ENCODE results near the gene ATF6.

The ATF6 gene

DNA sequence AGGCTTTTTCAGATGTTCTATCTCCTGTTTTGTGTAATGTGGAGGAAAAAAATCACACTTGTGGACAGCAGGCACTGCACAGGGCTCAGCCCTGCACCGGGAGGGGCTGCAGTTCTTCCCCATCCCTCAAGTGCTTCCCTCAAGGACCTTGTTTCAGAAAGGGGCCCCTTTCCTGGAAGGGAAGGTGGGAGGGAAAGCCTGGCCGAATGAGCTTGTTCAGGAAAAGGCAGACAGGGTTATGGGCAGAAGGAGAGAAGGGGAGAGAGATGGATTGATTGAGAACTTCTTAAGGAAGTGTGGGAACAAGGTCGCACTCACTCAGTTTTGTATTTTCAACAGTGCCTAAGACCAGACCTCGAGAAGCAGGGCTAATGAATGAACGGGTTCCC lies 216.4 kb downstream of the ATF6 start:
- DNase-seq (ENCODE audit: low spot score) (no peak), ATAC-seq (ENCODE audit: low read depth) (no peak)
- no peaks in the 10 kb centered on the region for H3K36me3 ChIP-seq (ENCODE audit: low read depth)
- no peaks in the 10 kb centered on the region for H3K27me3 ChIP-seq (ENCODE audit: insufficient read depth, poor library complexity, severe bottlenecking)
- no peaks in the 10 kb centered on the region for H3K9me3 ChIP-seq (ENCODE audit: severe bottlenecking)
- H3K4me1 ChIP-seq (ENCODE audit: insufficient read depth, poor library complexity, severe bottlenecking): no peaks in the 10 kb centered on the region
- H3K27ac ChIP-seq (ENCODE audit: poor library complexity, severe bottlenecking): no peak overlapping the region
- H3K4me3 ChIP-seq (ENCODE audit: severe bottlenecking): no peak overlapping the region
- no peak for TF ChIP-seq CTCF (IDR thresholded peaks at IDR 0.05; ENCODE audit: poor library complexity, severe bottlenecking)

GRCh38 chr1:161982917-161983316 lies 216.8 kb downstream of the ATF6 start:
- no peak overlapping the region for H3K4me3 ChIP-seq (ENCODE audit: severe bottlenecking)
- no peak for TF ChIP-seq CTCF (IDR thresholded peaks at IDR 0.05; ENCODE audit: poor library complexity, severe bottlenecking)
- no peaks in the 10 kb centered on the region for H3K4me1 ChIP-seq (ENCODE audit: insufficient read depth, poor library complexity, severe bottlenecking)
- H3K27me3 ChIP-seq (ENCODE audit: insufficient read depth, poor library complexity, severe bottlenecking): no peaks in the 10 kb centered on the region
- ATAC-seq (ENCODE audit: low read depth): no peak
- no peak for DNase-seq (ENCODE audit: low spot score)
- H3K9me3 ChIP-seq (ENCODE audit: severe bottlenecking): no peaks in the 10 kb centered on the region
- H3K36me3 ChIP-seq (ENCODE audit: low read depth): no peaks in the 10 kb centered on the region
- no peak overlapping the region for H3K27ac ChIP-seq (ENCODE audit: poor library complexity, severe bottlenecking)

- ATAC-seq (ENCODE audit: low read depth): no peak
- Histone ChIP-seq H3K36me3 (ENCODE audit: low read depth) (no peaks in the 10 kb centered on the region), H3K4me1 (ENCODE audit: insufficient read depth, poor library complexity, severe bottlenecking) (no peaks in the 10 kb centered on the region), H3K27ac (ENCODE audit: poor library complexity, severe bottlenecking) (no peak overlapping the region), H3K9me3 (ENCODE audit: severe bottlenecking) (no peaks in the 10 kb centered on the region), H3K4me3 (ENCODE audit: severe bottlenecking) (no peak overlapping the region), H3K27me3 (ENCODE audit: insufficient read depth, poor library complexity, severe bottlenecking) (no peaks in the 10 kb centered on the region)
- DNase-seq (ENCODE audit: low spot score): no peak
- no peak for TF ChIP-seq CTCF (IDR thresholded peaks at IDR 0.05; ENCODE audit: poor library complexity, severe bottlenecking)
Observed at GRCh38 chr1:161983725-161984124, 217.6 kb downstream of the ATF6 start.

DNA sequence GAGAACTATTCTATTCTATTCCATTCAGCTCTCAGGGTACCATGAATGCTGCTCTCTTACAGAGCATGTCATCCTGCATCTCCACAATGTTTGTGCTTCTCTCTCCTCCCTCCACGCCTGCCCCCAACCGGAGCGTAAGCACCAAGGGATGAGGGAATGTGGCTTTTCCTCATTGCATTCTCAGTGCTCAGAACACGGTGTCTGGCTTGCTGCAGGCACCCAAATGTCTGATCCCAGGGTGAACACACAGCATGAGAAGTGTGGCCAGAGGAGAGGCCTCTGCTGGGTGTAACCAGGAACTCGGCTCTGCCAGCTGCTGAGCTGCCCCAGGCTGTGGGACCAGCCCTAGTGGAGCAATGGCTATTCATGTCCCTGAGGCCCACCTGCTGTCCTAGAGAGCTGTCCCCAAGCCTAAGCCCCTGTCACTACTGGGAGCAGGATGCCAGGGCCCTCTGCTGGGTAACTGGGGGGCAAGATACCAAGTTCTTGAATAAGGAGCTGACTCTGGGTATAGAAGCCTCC lies 219.2 kb downstream of the ATF6 start:
- Histone ChIP-seq H3K27me3 (ENCODE audit: insufficient read depth, poor library complexity, severe bottlenecking) (no peaks in the 10 kb centered on the region), H3K27ac (ENCODE audit: poor library complexity, severe bottlenecking) (no peak overlapping the region), H3K36me3 (ENCODE audit: low read depth) (no peaks in the 10 kb centered on the region), H3K4me3 (ENCODE audit: severe bottlenecking) (no peak overlapping the region), H3K4me1 (ENCODE audit: insufficient read depth, poor library complexity, severe bottlenecking) (no peaks in the 10 kb centered on the region), H3K9me3 (ENCODE audit: severe bottlenecking) (no peaks in the 10 kb centered on the region)
- no peak for TF ChIP-seq CTCF (IDR thresholded peaks at IDR 0.05; ENCODE audit: poor library complexity, severe bottlenecking)
- DNase-seq (ENCODE audit: low spot score): no peak
- no peak for ATAC-seq (ENCODE audit: low read depth)

GRCh38 chr1:161986328-161986727 lies 220.2 kb downstream of the ATF6 start:
- H3K27me3 ChIP-seq (ENCODE audit: insufficient read depth, poor library complexity, severe bottlenecking): no peaks in the 10 kb centered on the region
- no peaks in the 10 kb centered on the region for H3K9me3 ChIP-seq (ENCODE audit: severe bottlenecking)
- H3K36me3 ChIP-seq (ENCODE audit: low read depth): no peaks in the 10 kb centered on the region
- ATAC-seq (ENCODE audit: low read depth) (no peak), DNase-seq (ENCODE audit: low spot score) (no peak)
- no peaks in the 10 kb centered on the region for H3K4me1 ChIP-seq (ENCODE audit: insufficient read depth, poor library complexity, severe bottlenecking)
- H3K4me3 ChIP-seq (ENCODE audit: severe bottlenecking): no peak overlapping the region
- no peak for TF ChIP-seq CTCF (IDR thresholded peaks at IDR 0.05; ENCODE audit: poor library complexity, severe bottlenecking)
- no peak overlapping the region for H3K27ac ChIP-seq (ENCODE audit: poor library complexity, severe bottlenecking)

Data from RWPE2 (cell line).